Measurements from ENCODE around the gene ADCY5.

ADCY5 gene

DNA sequence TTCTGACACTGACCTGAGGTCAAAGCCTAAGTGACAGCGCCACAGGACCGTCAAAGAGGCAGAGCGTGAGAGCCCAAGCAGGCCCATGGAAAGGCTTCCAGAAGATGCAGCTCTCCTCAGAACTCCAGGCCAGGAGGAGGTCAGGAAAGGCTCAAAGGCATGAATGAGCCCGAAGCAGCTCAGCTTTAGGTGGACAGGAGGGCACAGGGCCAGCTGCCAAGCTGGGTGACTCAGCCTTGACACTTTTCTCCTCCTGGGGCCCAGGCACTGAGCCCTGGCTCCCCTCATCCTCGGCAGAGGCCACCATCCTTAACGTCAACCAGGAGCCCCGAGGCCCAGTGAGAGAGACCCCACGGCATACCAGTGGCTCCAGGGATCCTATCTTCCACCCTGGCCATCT, 62.9 kb downstream of the ADCY5 start:
- DNase-seq: peak; percentile 8

DNA sequence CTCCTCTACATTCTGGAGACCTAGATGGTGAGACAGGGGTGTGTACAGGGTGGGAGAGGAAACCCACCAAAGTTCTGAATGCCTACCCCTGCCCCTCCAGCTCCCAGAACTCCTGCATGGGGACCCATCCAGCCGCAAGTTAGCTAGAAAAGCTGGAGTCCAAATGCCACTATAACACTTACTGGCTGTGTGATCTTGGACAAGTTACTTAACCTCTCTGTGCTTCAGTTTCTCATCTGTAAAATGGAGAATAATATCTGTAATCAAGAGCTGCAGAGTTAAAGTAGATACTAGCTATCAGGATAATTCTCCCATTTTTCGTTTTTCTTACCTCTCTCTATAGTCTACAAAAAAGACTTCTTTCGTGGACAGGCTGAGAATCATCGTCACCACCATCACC, 63.4 kb downstream of the ADCY5 start:
- DNase-seq: no peak

DNA sequence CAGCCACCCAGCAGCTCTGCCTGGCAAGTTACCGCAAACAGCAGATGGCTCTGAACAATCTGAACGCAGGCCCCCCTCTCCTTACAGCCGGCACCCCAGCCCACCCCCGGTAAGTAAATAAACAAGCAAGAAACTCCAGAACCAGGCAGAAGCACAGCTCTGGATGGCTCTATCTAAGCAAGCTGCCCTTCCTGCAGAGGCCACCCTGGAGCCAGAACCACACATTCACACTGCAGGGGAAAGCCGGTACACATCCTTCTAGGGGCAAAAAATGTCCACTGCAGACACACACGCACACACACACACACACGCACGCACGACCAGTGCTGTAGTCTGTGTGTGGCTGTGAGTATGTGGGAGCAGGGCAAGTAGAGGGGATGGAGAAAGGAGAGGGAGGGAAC, 63.9 kb downstream of the ADCY5 start:
- peak; percentile 45 for DNase-seq

DNA sequence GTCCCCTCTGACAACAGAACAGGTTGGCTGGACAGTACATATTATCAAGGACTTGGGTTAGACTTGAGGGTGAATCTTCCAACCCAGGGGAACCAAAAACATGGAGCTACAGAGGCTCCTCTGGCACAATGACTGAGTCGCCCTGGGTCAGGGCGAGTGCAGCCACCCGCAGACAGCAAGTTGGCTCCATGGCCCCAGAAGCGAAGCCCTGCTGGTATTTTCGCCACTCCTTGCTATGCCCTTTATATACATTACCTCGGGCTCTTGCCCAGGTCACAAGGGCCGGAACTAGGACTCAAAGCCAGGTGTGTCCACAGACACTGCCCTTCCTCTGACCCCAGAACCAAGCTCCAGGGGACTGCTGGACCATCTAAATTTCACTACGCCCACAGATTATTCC, 64.6 kb downstream of the ADCY5 start:
- no peak for DNase-seq

DNA sequence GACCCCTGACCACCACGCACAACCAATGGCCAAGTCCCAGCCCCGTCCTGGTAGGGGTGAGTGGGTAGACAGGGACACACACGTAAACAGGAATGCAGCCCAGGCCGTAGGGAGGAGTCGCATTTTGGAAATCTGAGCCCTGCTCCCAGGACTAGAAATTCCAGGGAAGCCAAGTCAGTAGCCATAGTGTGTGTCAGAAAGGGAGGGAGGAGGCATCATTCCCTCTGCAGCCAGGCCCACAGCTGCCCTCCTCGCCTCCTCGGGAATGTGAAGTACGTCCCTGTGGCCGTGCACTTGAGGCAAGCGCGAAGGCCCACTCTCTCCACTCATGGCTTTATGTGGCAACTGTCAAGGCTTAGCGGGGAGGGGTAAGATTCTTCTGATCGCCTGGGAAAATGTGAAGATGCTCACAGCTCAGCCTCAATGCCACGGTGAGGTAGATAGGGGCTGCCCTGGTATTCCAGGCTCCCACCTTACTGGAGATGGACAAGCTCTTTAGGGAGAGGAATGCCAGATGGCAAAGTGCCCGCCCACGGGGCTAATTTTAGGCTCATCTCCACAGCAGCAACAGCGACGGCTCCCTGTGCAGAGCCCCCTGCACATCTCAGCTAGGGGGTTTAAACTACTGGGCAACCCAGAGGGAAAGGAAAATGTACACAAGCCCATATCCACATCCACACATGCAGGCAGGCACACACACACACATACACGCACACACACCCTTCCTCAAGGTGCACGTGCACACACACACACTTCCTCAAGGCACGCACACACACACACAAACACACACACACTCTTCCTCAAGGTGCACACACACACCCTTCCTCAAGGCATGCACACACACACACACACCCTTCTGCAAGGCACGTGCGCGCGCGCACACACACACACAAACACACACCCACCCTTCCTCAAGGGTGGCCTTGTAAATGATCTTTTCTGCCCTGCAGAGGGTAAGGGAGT, 65.5 kb downstream of the ADCY5 start:
- DNase-seq: peak; percentile 33

DNA sequence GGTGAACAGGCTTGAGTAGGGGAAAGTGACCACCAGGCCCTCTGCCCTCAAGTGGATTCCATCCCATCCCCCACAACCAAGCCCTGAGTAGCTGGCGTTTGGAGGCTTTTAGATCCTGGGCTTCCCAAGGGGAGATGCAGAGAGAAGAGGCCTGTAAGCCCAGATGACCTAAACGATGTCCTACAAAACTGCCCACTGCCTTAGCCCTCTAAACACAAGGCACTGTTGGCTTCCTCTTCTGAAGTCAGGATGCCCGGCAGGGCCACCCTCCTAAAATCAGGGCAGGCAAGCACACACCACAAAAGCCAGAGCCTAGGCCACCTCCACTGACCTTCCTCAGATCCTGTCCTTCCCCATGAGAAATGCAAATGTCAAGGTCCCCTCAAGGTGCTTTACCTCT, 68.6 kb downstream of the ADCY5 start:
- no peak for DNase-seq

DNA sequence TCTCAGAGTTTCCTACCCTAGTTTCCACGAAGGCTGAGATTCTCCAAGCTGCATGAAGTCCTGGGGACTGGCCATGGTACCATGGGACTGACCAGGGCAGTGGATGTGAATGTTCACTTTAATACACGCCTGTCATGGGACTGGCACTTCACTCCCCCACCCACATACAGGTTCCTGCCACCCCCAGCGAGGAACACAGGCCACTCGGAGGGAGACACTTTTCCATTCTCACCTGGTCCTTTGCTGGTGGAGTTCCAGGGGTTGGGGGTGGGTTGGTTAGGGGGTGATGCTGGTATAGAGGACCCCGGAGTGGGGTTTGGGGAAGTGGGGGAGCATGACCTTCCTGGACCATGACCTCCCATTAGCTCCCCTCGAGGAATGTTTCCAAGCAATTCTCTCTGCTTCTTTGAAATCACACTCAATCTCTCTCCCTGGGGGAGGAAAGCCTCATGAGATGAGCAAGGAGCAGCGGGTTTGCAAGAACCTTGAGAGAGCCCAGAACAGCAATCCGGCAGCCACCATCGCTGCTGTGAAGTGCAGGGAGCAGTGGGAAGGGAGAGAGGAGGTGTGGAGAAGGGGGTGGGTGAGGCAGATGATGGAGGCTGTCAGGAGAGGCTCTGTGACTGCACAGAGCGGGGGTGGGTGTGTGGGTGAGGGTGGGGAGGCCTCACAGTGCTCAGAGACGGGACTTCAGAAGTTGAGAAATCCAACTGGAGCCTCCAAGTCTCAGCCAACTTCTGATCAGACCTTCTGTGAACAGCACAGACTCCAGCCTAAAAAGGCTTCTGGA, 69.7 kb downstream of the ADCY5 start:
- DNase-seq: no peak

DNA sequence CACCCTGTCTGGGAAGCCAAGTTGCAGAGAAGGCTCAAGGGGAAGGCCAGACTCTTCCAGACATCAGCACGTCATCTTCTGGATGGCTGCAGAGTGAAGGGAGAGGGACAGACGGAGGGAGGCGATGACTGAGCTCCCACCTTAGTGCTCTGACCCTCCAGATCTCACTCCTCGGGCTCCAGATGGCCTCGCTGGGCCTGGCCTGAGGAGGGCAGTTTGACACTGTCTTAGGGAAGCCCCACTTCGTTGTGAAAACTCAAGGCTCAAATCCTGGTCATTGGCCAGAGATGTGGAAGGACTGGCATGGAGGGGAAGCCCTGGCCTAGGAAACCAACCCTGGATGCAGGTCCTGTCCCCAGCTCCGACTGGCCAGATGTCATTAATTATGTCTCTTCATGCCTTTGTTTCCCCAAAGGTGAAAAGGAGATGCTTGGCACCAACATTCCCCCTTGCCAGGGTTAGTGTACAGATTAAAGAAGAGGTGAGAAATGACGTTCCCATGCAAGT, 70.4 kb downstream of the ADCY5 start:
- DNase-seq: no peak

DNA sequence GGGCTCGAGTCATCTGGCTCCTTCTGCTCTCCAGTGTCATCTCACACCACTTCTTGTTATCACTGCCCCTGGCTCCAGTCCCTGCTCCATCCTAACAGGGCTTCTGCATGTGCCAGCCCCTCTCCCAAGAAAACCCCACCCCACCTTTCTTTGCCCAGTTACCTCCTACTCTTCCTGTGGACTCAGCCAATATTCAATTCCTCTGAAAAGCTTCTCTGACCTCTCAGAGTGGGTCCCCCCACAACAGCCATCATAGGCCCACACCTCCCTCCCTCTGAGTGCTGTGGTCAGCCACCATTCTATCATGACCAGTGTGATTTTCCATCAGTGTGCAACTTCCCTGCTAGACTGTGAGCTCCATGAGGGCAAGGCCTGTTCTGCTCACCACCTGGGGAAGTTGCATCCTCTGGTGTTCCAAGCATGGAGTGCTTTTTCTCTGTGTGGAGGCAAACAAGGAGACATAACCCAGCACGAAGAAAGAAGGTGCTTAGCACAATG, 71.6 kb downstream of the ADCY5 start:
- no peak for DNase-seq

DNA sequence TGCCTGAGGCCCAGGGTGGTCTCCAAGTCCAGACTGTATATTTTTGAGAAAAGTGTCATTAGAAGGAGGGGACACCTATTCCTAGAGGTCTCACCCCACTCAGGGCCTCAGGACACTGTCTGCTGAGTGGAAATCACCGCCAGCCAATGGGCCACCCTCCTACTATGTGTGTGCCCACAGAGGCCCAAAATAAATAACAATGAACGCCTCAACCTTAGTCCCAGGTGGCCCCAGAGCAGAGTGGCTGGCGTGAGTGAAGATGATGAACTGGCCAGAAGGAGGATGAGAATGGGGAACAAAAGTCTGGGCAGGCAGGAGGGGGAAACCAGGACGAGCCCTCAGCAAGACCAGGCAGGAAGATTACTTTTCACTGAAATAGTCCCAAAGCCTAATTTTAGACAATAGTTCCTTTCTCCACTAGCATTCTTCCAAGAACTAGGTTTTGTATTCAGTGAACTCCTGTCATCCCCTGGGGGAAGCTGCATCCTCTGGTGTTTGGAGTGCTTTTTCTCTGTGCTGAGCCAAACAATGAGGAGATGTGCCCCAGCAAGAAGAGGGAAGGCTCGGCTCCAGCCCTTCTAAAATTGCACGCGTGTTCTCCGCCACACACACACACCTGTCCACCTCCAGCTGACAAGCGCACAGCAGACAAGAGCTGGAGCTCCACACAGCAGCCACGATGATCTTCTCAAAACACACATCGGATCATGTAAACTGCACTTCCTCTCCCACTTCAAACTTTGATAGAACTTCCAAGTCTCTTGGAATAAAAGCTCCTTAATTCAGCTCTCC, 72.2 kb downstream of the ADCY5 start:
- DNase-seq: no peak

DNA sequence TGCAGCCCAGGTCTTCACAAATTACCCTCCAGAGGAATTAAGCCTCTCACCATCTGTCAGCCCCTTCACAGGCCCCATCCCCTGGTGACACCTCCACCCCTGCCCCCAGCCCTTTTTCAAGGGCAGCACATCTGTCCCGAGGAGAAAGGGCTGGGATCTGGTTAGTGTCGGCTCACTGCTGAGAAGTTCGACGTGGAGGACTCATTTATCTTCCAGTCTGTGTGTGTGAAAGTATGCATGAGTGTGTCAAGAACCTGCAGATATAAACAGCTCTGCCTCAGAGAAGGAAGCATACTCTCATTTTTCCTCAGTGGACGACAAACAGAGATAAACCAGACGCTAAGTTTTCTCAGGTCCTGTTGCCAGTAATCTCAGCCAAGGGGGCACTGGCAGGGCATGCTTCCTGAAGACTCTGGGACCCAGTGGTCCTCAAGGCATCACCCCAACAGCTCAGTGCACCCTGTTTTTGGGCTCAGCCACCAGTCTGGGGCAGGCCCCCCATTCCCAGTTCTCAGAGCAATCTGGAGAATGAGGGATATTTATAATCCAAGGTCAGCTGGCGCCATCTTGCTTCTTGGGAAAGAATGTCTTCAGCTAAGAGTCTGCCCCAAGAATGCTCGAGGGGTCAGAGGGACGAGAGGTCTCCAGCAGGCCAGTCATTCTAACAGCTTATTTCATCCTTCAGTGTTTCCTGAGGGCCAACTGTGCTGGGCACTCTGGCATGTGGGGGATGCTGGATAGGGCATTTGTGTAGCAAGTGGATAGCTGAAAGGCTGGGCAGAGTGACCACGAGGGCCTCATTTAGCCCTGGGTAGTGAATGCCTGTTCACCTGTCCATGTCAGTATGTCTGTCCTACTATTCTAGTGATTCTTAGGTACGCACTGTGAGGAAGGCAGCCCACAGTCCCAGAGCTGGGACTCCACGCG, 73.6 kb downstream of the ADCY5 start:
- no peak for DNase-seq

DNA sequence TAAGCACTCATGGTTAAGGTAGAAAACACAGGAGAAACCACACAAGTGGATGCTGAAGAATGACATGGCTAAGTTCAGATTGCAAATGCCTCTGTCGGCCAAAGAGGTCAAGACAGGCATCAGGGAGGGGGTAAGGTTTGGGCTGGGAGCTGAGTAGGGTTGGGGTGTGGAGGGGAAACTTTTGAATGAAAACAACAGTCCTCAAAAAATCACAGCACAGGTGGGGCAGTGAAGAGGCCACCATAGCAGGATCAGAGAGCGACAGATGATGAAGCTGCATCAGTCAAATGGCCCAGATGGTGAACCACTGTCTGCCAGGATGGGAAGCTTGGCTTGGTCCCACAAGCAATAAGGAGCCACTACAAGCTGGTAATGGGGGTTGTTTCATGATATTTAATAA, 74.9 kb downstream of the ADCY5 start:
- DNase-seq: no peak

DNA sequence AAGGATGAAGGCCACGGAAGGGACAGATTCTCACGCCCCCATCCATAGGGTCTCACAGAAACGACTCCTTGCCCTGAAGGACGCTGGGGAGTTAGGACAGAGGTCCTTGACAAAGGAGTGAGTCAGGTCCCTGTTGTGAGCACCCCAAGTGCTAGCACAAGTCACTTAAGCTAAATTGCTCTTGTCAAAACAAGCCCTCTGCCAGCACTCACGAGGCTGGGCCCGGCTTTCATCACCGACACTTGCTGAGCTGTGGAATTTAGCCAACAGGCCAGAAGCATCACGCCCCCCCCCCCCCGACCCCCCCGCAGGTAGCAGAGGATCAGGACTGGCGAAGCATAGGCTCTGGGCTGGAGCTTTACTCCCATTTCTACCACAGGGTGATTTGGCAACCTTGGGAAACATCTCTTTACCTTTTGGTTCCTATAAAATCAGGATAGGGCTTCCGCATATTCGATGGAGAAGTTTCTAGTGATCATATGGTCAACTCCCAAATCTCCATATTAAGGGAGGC, 75.4 kb downstream of the ADCY5 start:
- DNase-seq: no peak

DNA sequence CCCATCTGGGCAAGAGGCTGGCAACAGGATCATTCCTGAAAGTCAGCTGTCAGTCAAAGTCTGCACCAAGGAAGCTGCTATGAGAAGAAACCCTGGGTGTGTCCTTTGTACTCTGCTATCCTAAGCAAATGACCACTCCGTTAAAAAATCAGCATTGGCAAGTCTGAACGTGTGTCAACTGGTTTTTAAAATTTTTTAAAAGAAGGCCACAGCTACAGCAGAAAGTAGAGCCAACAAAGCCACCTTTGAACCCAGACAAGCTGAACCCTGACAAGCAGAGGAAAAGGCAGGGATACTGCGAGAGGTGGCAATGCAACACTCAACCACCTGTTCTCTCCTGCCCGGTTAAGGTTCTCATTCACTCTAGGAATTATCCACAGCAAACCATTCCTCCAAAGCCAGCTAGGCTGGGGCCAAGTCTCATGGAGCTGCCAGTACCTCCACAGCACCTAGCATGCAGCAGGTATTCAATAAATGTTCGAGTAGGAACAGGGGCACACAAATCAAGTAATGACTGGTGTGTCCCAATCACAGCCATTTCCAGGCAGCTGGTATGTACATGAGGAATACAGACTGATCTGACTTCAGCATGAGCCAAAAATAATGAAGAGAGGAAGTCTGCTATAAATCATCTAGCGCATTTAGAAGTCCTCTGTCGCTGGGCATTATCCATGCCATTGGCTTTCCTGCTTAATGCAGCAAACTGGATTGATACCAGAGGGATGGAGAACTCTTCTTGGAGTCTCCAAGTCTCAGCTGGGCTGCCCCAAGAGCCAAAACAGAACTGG, 76.0 kb downstream of the ADCY5 start:
- DNase-seq: no peak

DNA sequence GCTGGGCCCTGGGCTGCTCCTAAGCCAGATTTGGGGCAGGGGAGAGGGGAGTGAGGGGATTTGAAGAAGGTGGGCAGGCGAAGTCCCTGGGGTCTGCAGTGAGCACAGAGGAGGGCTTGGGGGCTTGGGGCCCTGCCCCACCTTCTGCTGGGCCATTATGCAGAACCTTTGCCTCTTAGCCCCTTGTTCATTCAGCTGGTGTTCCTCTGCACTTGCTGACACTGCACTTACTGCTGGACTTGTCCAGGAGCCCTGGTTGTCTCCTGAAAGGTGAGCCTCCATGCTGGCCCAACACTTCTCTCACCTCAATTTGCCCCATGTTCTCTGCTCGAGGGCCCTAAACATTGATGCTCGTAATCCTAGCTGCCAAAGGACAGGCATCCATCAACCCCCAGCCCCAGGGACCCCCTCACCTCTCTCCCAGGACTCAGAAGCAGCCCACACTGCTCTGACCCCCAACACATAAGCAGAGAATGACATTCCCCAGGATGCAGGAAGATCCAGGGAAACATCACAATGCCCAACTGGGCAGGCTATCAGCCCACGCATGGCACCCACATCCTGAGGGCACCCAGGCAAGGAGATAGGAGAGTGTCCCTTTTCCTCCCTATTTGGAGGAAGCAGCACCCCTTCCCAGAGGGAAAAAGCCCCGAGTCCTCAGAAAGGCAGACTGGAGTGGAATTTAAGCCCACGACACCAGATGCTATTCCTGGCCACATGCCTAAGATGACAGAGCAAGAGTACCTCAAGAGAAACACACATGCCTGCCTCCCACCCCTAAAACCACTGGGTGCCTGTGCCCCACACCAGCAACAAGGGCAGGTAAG, 76.8 kb downstream of the ADCY5 start:
- DNase-seq: no peak

DNA sequence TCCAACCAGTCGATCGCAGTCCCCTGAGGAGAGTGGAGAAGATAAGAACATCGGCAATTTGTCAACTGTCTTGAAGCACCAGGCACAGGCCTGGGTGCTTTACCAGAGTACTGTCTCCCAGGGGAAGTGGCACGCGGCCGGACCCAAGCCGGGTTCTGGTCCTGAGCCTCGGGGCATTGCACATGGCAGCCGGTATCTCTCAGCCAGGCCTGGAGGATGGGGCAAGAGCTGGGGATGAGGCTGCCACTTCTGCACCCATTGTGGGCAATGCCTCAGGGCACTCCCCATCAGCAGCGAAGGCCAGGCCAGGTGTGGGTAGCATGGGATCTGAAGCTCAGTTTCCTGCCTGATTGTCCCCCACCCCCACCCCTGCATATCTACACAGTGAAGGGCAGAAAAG, 77.5 kb downstream of the ADCY5 start:
- no peak for DNase-seq

DNA sequence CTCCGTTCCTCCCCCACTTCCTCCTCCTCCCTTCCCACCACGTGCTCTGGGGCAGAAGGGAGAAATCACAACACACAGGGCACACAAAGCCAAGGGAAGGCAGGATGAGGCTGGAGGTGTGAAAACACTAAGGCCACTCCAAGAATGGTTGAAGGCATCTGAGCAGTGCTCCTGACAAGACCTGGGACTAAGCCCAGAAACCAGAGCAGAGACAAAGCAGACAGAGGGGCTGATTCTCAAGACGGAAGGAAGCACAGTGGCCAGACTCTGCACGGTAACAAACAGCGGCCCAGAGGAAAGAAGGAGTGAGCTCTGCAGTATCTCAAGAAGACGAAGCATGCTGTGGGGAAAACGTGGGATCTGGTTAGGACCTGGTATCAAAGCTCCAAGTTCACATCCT, 78.1 kb downstream of the ADCY5 start:
- no peak for DNase-seq

DNA sequence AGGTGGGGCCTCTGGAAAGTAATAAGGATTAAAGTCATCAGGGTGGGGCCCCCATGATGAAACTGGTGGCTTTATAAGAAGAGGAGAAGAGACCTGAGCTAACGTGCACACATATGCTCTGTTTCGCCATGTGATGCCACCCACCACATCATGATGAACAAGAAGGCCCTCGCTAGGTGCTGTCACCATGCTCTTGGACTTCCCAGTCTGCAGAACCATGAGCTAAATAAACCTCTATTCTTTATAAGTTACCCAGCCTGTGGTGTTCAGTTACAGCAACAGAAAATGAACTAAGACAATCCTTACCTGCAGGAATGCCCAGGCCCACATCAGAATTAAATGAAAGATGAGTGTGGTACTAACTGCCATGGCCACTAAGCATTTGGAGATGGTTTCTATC, 79.8 kb downstream of the ADCY5 start:
- no peak for DNase-seq

DNA sequence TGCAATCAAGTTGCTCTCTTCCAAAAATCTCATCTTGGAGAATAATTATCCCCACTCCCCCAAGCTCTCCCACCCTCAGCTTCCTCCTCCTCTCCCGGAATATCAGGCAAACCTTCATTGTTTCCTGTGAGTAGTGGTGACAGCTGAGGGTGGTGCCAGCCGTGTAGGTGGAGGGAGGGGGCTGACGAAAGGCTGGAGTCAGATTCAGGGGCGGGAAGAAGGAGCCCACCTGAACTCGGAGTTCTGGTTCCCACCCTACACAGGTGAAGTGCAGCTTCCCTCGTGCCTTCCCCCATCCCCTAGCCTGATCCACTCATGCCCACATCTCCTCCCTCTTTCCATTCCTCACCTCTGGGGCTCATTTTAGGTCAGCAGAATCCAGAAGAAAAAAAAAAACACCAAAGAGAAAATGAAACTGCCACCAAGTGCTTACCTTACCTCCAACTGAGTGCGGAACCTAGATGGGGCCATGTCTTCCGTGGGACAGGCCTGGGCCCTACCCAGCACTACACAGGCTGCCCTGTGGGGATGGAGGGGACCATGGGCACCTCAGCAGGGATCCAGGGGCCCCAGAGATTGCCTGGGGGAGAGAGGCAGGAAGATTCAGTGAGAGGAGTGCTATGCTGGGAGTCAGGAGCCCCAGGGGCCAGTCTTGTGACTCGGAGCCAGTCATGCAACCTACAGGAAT, 81.3 kb downstream of the ADCY5 start:
- no peak for DNase-seq
